GM12865 (cell line): ENCODE data around the gene PPM1L.
A peak's percentile ranks its signal among the peaks of the same experiment; 100 is the strongest.
"Not testable (repeated sequence)": the region's sequence is repeated elsewhere in the genome, so short reads cannot be mapped to it uniquely, and the experiment has no call there.

ENCODE experiments used
- DNase-seq: peaks from one replicate; pipeline ENCODE4 v3.0.0; 2010; ENCODE audit warnings: low read depth
- H3K4me3 ChIP-seq: 2 replicates; pipeline ENCODE4 v1.5.1; 2011; ENCODE audit warnings: mild to moderate bottlenecking, low read depth, low read length, control low read depth
- CTCF ChIP-seq: IDR thresholded peaks from 2 replicates; pipeline ENCODE4 v1.5.1; 2011; ENCODE audit warnings: low read length, control low read depth, low read depth, inconsistent platforms; ENCODE audit not compliant: insufficient read depth; ENCODE audit errors: missing control alignments

Gene PPM1L

GRCh38 chr3:161031134-161031533 is 275.1 kb downstream of the PPM1L start:
- no peak for DNase-seq
- no peak for TF ChIP-seq CTCF

GRCh38 chr3:161034913-161035550 is 279.0 kb downstream of the PPM1L start:
- H3K4me3 ChIP-seq: not testable (repeated sequence)
- peak; percentile 37 for DNase-seq

More at GRCh38 chr3:161031134-161031533, 275.1 kb downstream of the PPM1L start:
- no peak overlapping the region for H3K4me3 ChIP-seq

- no peak overlapping the region for H3K4me3 ChIP-seq
- TF ChIP-seq CTCF: no peak
- no peak for DNase-seq
Observed at GRCh38 chr3:161035711-161036110, 279.7 kb downstream of the PPM1L start.

DNA sequence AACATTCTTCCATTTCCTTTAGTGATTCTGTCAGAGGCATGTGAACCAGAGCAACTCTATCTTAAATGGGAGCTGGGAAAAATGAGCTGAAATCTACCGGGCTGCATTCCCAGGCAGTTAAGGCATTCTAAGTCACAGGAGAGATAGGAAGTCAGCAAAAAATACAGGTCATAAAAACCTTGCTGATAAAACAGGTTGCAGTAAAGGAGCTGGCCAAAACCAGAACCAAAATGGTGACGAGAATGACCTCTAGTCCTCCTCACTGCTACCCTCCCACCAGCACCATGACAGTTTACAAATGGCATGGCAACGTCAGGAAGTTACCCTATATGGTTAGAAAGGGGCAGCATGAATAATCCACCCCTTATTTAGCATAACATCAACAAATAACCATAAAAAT is 282.7 kb downstream of the PPM1L start:
- no peak for DNase-seq
- no peak for TF ChIP-seq CTCF
- no peak overlapping the region for H3K4me3 ChIP-seq

GRCh38 chr3:161042023-161042501 is 286.0 kb downstream of the PPM1L start:
- H3K4me3 ChIP-seq: no peak overlapping the region
- no peak for TF ChIP-seq CTCF
- peak; percentile 26 for DNase-seq

DNA sequence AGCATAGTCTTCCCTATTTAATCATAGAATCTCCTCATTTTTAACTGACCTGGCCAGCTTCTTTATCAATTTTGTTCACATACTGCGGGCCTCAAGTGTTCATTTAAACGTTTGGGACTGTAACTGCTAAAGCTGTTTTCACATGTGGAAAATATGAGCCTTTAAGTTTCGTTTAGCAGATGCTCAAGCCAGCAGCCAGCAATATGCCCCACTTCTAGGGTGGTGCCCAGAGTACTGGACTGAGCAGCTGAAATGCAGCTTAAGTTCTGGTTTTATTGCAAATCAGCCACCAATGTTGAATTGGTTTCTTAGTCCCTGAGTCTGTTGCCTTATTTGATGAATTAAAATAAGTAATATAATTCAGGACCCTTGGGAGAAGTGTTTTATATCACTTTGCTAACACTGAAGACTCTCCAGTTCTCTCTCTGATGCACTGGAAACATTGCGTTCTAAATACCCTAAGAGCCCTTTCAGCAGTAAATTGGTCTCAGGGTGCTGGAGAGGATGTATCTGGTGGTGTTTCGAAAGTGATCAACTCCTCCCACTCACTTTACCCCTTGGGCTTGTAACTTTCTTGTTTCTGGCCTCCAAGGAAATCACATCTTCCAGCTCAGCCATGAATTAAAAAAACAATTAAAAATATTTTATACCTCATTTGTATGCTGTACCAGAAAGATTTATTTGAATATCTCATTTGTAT is 287.5 kb downstream of the PPM1L start:
- TF ChIP-seq CTCF: no peak
- H3K4me3 ChIP-seq: no peak overlapping the region
- DNase-seq: peak; percentile 24

GRCh38 chr3:161049683-161050248 is 293.7 kb downstream of the PPM1L start:
- DNase-seq: no peak
- no peak for TF ChIP-seq CTCF
- no peak overlapping the region for H3K4me3 ChIP-seq
